NCI-H748 treated with DMSO at 0.1 percent for 48 hours (cell line): ENCODE results near the gene ASS1.
A peak's percentile ranks its signal among the peaks of the same experiment; 100 is the strongest.

Experiments used
- DNase-seq: peaks from one replicate; lab custom pipeline; 2025; lab: John Stamatoyannopoulos, UW

ASS1 gene

GRCh38 chr9:130454096-130454811 lies 9.5 kb downstream of the ASS1 start:
- DNase-seq: no peak

GRCh38 chr9:130454812-130455325 lies 10.1 kb downstream of the ASS1 start:
- no peak for DNase-seq

DNA sequence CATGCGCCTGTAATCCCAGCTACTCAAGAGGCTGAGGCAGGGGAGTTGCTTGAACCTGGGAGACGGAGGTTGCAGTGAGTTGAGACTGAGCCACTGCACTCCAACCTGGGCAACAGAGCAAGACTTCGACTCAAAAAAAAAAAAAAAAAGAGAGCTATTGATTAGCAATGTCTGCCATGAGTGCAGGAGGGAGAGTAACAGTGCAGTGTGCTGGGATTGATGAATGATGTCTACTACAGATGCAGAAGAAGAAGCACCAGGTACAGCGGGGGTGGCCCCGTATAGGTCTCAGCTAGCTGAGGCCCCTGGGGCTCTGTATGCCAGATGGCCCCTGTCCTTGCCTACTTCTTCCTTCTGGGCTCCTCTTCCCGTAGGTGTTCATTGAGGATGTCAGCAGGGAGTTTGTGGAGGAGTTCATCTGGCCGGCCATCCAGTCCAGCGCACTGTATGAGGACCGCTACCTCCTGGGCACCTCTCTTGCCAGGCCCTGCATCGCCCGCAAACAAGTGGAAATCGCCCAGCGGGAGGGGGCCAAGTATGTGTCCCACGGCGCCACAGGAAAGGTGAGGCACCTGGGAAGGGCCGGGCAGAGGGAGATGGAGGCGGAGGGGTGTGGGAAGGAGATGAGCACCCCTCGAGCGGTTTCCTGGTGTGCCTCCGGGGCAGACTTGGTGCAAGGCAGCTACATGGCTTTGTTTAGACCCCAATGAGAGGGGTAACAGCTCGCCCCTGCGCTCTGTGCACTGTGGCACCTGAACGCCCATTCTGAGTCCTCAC lies 13.5 kb downstream of the ASS1 start:
- DNase-seq: no peak

DNA sequence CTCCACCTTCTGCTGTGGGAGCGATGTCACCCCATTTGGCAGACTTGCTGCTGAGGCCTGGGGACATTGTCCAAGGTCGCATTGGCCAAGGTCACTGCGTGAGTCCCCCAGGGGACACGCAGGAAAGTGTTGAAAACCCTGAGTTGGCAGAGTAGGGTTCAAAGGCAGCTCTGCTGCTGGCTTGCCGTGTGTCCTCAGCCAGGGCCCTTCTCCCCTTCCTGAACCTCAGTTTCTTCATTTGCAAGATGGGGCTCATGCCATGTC lies 14.0 kb downstream of the ASS1 start:
- no peak for DNase-seq

GRCh38 chr9:130459151-130459550 lies 14.4 kb downstream of the ASS1 start:
- no peak for DNase-seq

- DNase-seq: no peak
These were observed 15.3 kb downstream of the ASS1 start for GRCh38 chr9:130459941-130460669.

GRCh38 chr9:130461218-130461630 lies 16.5 kb downstream of the ASS1 start:
- DNase-seq: peak; percentile 30

DNA sequence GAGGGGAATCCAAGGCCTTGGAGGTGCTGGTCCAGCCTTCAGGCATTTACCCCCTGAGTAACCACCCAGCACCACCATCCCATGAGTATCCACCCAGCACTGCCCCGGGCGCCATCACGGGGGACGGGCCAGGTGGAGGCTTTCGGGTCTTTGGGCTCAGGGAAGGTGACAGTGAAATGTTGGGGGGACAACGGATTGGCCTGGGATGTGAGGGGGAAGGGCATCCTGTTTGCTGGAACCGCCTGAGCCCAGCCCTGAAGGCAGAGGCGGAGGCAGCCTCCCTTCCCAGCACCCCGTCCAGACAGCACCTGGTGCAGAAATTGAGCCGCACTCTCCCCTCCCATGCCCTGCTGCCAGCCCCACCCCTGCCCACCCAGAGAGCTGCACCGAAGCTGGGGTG lies 17.0 kb downstream of the ASS1 start:
- no peak for DNase-seq

DNA sequence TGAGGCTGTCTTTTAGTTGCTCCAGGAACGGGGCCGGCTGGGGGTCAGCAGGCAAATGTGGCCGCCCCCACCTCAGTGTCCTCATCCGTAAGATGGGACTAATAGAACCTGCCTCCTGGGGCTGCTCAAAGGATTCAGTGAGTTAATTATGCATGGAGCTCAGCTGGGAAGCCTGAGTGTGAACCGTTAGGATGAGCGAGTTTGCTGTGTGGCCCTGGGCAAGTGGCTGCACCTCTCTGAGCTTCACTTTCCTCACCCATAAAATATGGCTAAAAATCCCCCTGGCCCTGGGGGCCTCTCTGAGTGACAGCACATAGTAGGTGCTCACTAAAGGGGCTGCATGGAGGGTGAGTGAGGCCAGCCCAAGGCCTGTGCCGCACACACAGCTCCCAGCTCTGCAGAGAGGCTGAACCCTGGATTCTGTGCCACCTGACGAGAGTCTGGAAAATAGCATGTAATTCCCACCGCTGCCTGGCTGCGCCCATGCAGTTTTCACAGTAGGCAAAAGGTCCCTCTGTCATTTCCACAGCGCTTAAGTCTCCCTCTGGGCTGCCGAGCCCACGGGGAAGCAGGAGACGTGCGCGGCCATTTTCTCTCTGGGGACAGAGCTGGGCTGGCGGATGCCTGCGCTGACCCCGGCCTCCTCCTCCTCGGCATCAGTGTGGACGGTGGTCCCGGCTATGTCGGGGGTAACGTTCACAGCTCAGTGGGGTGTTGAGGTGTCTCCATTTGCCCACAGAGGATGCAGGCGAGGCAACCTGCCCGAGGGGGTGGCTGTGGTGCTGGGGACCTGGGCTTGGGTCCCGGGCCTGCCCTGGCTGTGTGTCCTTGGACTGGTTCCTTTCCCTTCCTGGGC lies 18.2 kb downstream of the ASS1 start:
- no peak for DNase-seq

DNA sequence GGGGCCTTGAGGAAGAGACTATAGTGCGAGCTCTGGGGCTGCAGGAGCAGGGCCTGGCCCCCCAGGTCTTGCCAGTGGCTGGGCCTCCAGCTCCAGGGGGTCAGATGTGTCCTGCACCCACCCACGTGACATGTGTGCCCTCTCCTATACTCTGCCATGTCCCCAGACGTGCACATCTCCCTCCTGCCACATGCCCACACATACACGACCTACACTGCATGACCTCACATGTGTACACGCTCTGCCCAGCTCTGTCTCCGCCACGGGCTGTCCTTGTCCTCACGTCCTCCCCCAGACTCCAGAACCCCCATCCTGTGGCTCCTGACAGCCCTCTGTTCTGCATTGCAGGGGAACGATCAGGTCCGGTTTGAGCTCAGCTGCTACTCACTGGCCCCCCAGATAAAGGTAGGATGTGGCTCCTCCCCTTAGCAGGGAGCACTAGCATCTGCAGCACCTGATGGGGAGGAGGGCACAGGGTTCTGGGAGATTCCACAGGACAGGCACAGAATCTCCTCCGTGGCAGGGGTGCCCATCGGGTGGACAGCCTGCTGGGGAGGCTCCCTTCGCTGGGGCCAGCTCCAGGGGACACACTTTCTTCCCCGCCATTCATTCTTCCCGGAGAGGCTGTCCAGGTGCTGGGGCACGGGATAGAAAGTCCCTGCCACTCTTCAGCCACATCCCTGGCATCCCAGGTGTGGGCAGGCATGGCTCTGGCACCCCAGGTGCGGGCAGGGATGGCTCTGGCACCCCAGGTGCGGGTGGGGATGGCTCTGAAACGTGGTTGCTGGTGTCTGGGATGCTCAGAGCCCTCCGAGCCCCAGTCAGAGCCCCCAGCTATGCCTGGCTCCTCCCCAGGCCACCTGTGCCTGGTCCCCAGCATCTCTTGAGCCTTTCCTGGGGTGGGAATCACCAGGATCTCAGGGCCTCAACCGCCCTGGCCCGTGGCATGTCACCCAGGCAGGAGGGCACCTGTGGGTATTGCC lies 19.3 kb downstream of the ASS1 start:
- no peak for DNase-seq

DNA sequence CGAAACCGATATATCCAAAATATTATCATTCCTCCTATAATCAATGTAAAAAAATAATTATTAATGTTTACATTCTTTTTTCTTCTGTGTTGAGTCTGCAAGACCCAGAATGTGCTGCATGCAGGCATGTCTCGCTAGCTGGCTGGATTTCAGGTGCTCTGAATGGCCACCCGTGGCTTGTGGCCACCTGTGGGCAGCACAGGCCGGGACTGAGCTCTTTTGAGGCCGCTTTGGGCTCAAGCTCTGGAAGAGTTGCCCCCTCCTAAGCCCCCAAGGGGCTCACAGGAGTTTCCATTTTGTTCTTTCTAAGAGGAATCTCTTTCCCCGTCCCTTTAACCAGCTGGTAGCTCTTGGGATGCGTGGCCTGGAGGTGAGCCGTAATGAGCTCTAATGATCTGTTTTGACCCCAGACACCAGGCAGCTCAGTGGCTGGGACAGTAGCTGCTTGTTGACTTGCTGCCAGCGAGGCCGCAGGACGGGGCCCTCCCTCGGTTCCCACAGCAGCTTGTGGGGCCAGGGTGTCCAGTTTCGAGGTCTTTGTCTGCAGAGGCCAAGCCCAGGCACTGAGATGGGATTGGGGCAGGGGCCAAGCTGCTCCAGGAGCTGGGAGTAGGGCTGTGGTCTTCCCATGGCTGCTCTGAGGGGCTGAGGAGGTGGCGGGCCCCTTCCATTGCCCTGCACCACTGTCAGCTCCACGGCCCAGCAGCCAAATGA lies 20.8 kb downstream of the ASS1 start:
- DNase-seq: no peak

GRCh38 chr9:130466537-130467217 lies 21.9 kb downstream of the ASS1 start:
- DNase-seq: no peak

- DNase-seq: peak; percentile 49
These were observed 22.6 kb downstream of the ASS1 start for GRCh38 chr9:130467316-130467715.

- no peak for DNase-seq
These were observed 23.8 kb downstream of the ASS1 start for GRCh38 chr9:130468566-130468965.

- DNase-seq: no peak
These were observed 25.5 kb downstream of the ASS1 start for GRCh38 chr9:130470269-130470668.

GRCh38 chr9:130470950-130471349 lies 26.2 kb downstream of the ASS1 start:
- DNase-seq: no peak

- no peak for DNase-seq
These were observed 26.8 kb downstream of the ASS1 start for GRCh38 chr9:130471411-130472183.

- DNase-seq: no peak
These were observed 27.5 kb downstream of the ASS1 start for GRCh38 chr9:130472184-130472705.
